GM12878 (cell line): ENCODE results near the gene DDX46. TPM values are rescaled to one million over a fixed set of nuclear protein-coding genes. Genes with fewer than 3 reads are reported as not detected.

Source experiments
- ATAC-seq: fragments of 200-7000 bp; cut with Tn5 transposase; 3 replicates; pipeline ENCODE4 v1.9.1; 2020; ENCODE audit warnings: mild to moderate bottlenecking, moderate library complexity
- BruUV-seq: library from RNA; stranded (reverse); fragments of 400-500 nt; replicated peaks from 2 replicates; lab custom pipeline; 2021; lab: Mats Ljungman, UMichigan
- CTCF ChIA-PET: fragments of 300-600 bp; sonication (Branson Sonifier 250); formaldehyde crosslinking; extraction: SDS; loops from one replicate; lab custom pipeline; 2021; ENCODE audit warnings: inconsistent platforms; lab: Yijun Ruan, JAX
- POLR2A ChIA-PET: fragments of 350-600 bp; formaldehyde crosslinking; extraction: SDS; loops from one replicate; lab custom pipeline; 2021; ENCODE audit warnings: inconsistent platforms; lab: Charles Lee
- RAD21 ChIA-PET: fragments of 300-600 bp; sonication (Branson Sonifier 250); formaldehyde crosslinking; loops from one replicate; lab custom pipeline; 2023; ENCODE audit warnings: antibody characterized with exemption; ENCODE audit not compliant: unreplicated experiment; lab: Charles Lee
- SMC1A ChIA-PET: fragments of 300-600 bp; sonication (Branson Sonifier 250); formaldehyde crosslinking; loops from one replicate; lab custom pipeline; 2023; ENCODE audit not compliant: unreplicated experiment, uncharacterized antibody; lab: Charles Lee
- DNase-seq: peaks from one replicate; pipeline ENCODE4 v3.0.0-alpha.2; 2011; ENCODE audit warnings: low read depth, low spot score
- FAIRE-seq: peaks from 3 replicates; lab custom pipeline; 2011; peaks lifted over from hg19 to GRCh38; lab: Jason Lieb, UNC
- H2AFZ ChIP-seq: 2 replicates; pipeline ENCODE4 v1.6.0; 2011; ENCODE audit warnings: low read depth, low read length, control low read depth; ENCODE audit not compliant: control insufficient read depth
- H3K27ac ChIP-seq: 2 replicates; pipeline ENCODE4 v1.5.1; 2011; ENCODE audit warnings: control low read depth; ENCODE audit not compliant: control insufficient read depth, insufficient read depth
- H3K27me3 ChIP-seq, 2 experiments: replicated peaks in 1 of 2; 2 replicates each; pipeline versions ENCODE4 v1.6.0 to v1.6.1; 2011; ENCODE audit warnings: low read length in 1 of 2; ENCODE audit not compliant: control insufficient read depth in 2 of 2, insufficient read depth in 2 of 2
- H3K36me3 ChIP-seq, 2 experiments: 2 replicates each; pipeline ENCODE4 v1.5.1; 2011; ENCODE audit warnings: low read length in 1 of 2; ENCODE audit not compliant: control insufficient read depth in 2 of 2, insufficient read depth in 2 of 2
- H3K4me1 ChIP-seq: 2 replicates; pipeline ENCODE4 v1.6.1; 2011; ENCODE audit warnings: mild to moderate bottlenecking, low read length, moderate library complexity, mixed read lengths; ENCODE audit not compliant: control insufficient read depth, insufficient read depth
- H3K4me2 ChIP-seq: 2 replicates; pipeline ENCODE4 v1.6.0; 2011; ENCODE audit warnings: control low read depth; ENCODE audit not compliant: control insufficient read depth, insufficient read depth
- H3K4me3 ChIP-seq: fragments of 200-600 bp; sonication (generic); 2 replicates; pipeline ENCODE4 v1.5.1; 2016
- H3K79me2 ChIP-seq: 2 replicates; pipeline ENCODE4 v1.6.0; 2011; ENCODE audit warnings: low read length; ENCODE audit not compliant: control insufficient read depth, insufficient read depth
- H3K9ac ChIP-seq: 2 replicates; pipeline ENCODE4 v1.8.0; 2011; ENCODE audit warnings: low read length, control low read depth, mixed read lengths; ENCODE audit not compliant: control insufficient read depth, insufficient read depth
- H3K9me3 ChIP-seq: replicated peaks from 3 replicates; pipeline ENCODE4 v1.5.1; 2011; ENCODE audit warnings: mild to moderate bottlenecking, low read length; ENCODE audit not compliant: control insufficient read depth, insufficient read depth
- H4K20me1 ChIP-seq: 2 replicates; pipeline ENCODE4 v1.6.0; 2011; ENCODE audit not compliant: control insufficient read depth, insufficient read depth
- ELK1 ChIP-seq: IDR thresholded peaks from 2 replicates; pipeline ENCODE4 v1.6.1; 2012; ENCODE audit warnings: low read depth, low read length, improper control_type of control experiment
- RUNX3 ChIP-seq: IDR thresholded peaks from 2 replicates; pipeline ENCODE4 v1.6.1; 2012; ENCODE audit warnings: low read length, inconsistent platforms
- TCF12 ChIP-seq: IDR thresholded peaks from 2 replicates; pipeline ENCODE4 v1.6.1; 2011; ENCODE audit warnings: low read depth, mild to moderate bottlenecking, low read length
- WGBS: methylation state at CpG from one replicate; pipeline ENCODE4 v1.1.6; 2016; ENCODE audit warnings: low lambda C conversion rate; ENCODE audit not compliant: insufficient replicate concordance, insufficient coverage; ENCODE audit errors: missing lambda C conversion rate; 5-methylcytosine and 5-hydroxymethylcytosine counted together
- in situ Hi-C: fragments of 300-500 bp; cut with MboI; formaldehyde crosslinking; loops from 9 replicates; pipeline ENCODE4 v1.14.3; 2018; ENCODE audit warnings: mixed read lengths
- intact Hi-C: fragments of 100-400 bp; cut with micrococcal nuclease; formaldehyde crosslinking; loops from one replicate; pipeline ENCODE4 v1.14.2; 2022; ENCODE audit not compliant: unreplicated experiment
- polyA plus RNA-seq, 11 experiments: library from polyadenylated mRNA; depleted of rRNA in 4 of 11; unstranded in 6 of 11; stranded (reverse) in 5 of 11; fragments of >200 nt; fragmentation: Nextera tagmentation in 4 of 11; fragmentation: Illumina TruSeq in 1 of 11; extraction: Ambion mirVana in 4 of 11; extraction: Trizol in 1 of 11; gene quantifications; 1 replicate in 1 of 11; 2 replicates in 10 of 11; pipeline versions ENCODE4 v1.2.1 to v1.2.3, GENCODE V29; 2011 to 2016; ENCODE audit warnings: inconsistent platforms in 2 of 11, missing spikeins in 2 of 11, low read depth in 1 of 11
- total RNA-seq, 4 experiments: library from RNA; depleted of rRNA in 3 of 4; stranded (reverse); fragments of >200 nt in 3 of 4; fragmentation: Illumina TruSeq in 1 of 4; extraction: Trizol in 1 of 4; gene quantifications; 2 replicates each; pipeline versions ENCODE4 v1.2.1 to v1.2.3, GENCODE V29; 2013 to 2021
- TF ChIP-seq, protein P1 (sequence below): fragments of 150-350 bp; IDR thresholded peaks from 2 replicates; pipeline ENCODE4 v1.6.1; 2016; ENCODE audit warnings: low read depth, low read length

The DDX46 gene
- total and polyA plus RNA-seq, 10 of the 15 experiments (the other 5 are each of a cell fraction or from before 2014, with no cell fraction given) = 23.0 to 77.1 (median 42.2) TPM

DNA sequence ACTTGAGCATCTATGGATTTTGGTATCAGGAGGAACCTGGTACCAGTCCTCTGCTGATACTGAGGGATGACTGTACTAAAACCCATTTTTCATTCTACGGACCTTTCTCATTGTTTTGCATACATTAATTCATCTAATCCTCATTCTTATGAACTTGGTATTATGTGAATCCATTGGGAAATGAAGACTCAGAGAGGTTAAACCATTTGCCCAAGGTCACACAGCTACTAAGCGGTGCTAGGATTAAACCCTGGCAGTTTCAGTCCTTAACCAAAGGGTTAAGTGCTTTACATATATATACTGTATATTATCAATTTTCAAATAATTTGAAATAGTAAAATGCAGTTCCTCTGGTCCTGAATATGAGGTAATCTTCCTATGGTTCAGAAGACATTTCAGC is 16.4 kb upstream of the DDX46 start (continued):
- TF ChIP-seq, protein P1, sequence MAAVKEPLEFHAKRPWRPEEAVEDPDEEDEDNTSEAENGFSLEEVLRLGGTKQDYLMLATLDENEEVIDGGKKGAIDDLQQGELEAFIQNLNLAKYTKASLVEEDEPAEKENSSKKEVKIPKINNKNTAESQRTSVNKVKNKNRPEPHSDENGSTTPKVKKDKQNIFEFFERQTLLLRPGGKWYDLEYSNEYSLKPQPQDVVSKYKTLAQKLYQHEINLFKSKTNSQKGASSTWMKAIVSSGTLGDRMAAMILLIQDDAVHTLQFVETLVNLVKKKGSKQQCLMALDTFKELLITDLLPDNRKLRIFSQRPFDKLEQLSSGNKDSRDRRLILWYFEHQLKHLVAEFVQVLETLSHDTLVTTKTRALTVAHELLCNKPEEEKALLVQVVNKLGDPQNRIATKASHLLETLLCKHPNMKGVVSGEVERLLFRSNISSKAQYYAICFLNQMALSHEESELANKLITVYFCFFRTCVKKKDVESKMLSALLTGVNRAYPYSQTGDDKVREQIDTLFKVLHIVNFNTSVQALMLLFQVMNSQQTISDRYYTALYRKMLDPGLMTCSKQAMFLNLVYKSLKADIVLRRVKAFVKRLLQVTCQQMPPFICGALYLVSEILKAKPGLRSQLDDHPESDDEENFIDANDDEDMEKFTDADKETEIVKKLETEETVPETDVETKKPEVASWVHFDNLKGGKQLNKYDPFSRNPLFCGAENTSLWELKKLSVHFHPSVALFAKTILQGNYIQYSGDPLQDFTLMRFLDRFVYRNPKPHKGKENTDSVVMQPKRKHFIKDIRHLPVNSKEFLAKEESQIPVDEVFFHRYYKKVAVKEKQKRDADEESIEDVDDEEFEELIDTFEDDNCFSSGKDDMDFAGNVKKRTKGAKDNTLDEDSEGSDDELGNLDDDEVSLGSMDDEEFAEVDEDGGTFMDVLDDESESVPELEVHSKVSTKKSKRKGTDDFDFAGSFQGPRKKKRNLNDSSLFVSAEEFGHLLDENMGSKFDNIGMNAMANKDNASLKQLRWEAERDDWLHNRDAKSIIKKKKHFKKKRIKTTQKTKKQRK = no peak
- no peak for TF ChIP-seq ELK1
- TF ChIP-seq, all 136 proteins: peak for 0

- POLR2A ChIA-PET = no interaction called here
- Histone ChIP-seq H2AFZ (no peak overlapping the region), H3K4me2 (no peak overlapping the region), H3K27me3 (no peaks in the 10 kb centered on the region), H3K79me2 (no peaks in the 10 kb centered on the region), H3K9ac (no peak overlapping the region), H3K4me3 (no peak overlapping the region), H3K4me1 (no peaks in the 10 kb centered on the region), H3K9me3 (no peaks in the 10 kb centered on the region), H3K36me3 (no peaks in the 10 kb centered on the region; a peak in 2 of 4 replicates), H4K20me1 (no peaks in the 10 kb centered on the region), H3K27ac (no peak overlapping the region)
- CTCF ChIA-PET = interaction anchor here (0.6 to 0.9 kb wide), 3 partner anchors 10 to 44 kb away, joined by 3 to 4 read pairs (median 4); partner anchors contain the start of gene CAMLG
- ATAC-seq (no peak), DNase-seq (no peak), FAIRE-seq (no peak)
- RAD21 ChIA-PET = no interaction called here
- intact Hi-C loops = no loop called here
- TF ChIP-seq RUNX3 (0 out of 2 replicates have a peak, but pooled peaks have one; percentile 18), TCF12 (no peak)
- TF ChIP-seq, protein P1 = no peak
- WGBS = 30% methylated on average over 3 of the region's 3 CpGs
- in situ Hi-C loops = loop anchor here (25.0 kb wide), 1 partner anchor 438 kb away; no protein-coding TSS in a partner anchor
- BruUV-seq = no TSS peak
- SMC1A ChIA-PET = interaction anchor here (0.7 kb wide), 1 partner anchor 13 kb away, joined by 3 read pairs; no protein-coding TSS in a partner anchor
These were observed 9.2 kb upstream of the DDX46 start for GRCh38 chr5:134749415-134749814.
